Heart left ventricle (tissue), 16 donors: ENCODE results near the gene DIP2C. TPM values are rescaled to one million over a fixed set of nuclear protein-coding genes. Genes with fewer than 3 reads are reported as not detected.

ENCODE experiments used
- ATAC-seq, 4 donors: fragments of 200-7000 bp; cut with Tn5 transposase; one replicate each; pipeline ENCODE4 v1.9.1; 2020 to 2022; ENCODE audit warnings: moderate library complexity in 4 of 4, mild to moderate bottlenecking in 3 of 4, moderate number of reproducible peaks in 1 of 4
- DNase-seq, 5 donors: peaks; one replicate each; pipeline ENCODE4 v3.0.0-alpha.2; 2020
- H3K27ac ChIP-seq, 12 donors: fragments of 200-600 bp; sonication (generic) in 4 of 12; one replicate each; pipeline versions ENCODE4 v1.5.0 to v1.8.0; 2016 to 2022; ENCODE audit warnings: mild to moderate bottlenecking in 2 of 12
- H3K27me3 ChIP-seq, 9 donors: fragments of 200-600 bp; sonication (generic) in 2 of 9; one replicate each; pipeline versions ENCODE4 v1.5.1 to v1.8.0; 2016 to 2022; ENCODE audit warnings: mild to moderate bottlenecking in 3 of 9
- H3K36me3 ChIP-seq, 9 donors: fragments of 200-600 bp; sonication (generic) in 2 of 9; one replicate each; pipeline versions ENCODE4 v1.5.0 to v1.8.0; 2018 to 2022; ENCODE audit warnings: mild to moderate bottlenecking in 2 of 9
- H3K4me1 ChIP-seq, 12 donors: fragments of 200-600 bp; sonication (generic) in 4 of 12; one replicate each; pipeline versions ENCODE4 v1.5.0 to v1.8.0; 2016 to 2022; ENCODE audit warnings: mild to moderate bottlenecking in 3 of 12
- H3K4me3 ChIP-seq, 12 donors: fragments of 200-600 bp; sonication (generic) in 4 of 12; one replicate each; pipeline versions ENCODE4 v1.5.0 to v1.8.0; 2017 to 2022; ENCODE audit warnings: mild to moderate bottlenecking in 9 of 12, moderate library complexity in 4 of 12
- H3K9me3 ChIP-seq, 12 donors: fragments of 200-600 bp; sonication (generic) in 4 of 12; one replicate each; pipeline versions ENCODE4 v1.5.0 to v1.8.0; 2016 to 2022; ENCODE audit warnings: mild to moderate bottlenecking in 1 of 12
- CTCF ChIP-seq, 12 donors: fragments of 200-600 bp; sonication (generic) in 4 of 12; IDR thresholded peaks; one replicate each; pipeline versions ENCODE4 v1.5.0 to v1.8.0; 2018 to 2022; ENCODE audit warnings: antibody characterized with exemption in 12 of 12, mild to moderate bottlenecking in 5 of 12
- POLR2A ChIP-seq, 2 donors: fragments of 450-650 bp; IDR thresholded peaks; one replicate each; pipeline ENCODE4 v1.6.1; 2017; ENCODE audit warnings: antibody characterized with exemption in 2 of 2, mild to moderate bottlenecking in 2 of 2, moderate library complexity in 2 of 2
- WGBS, 4 donors: extraction: QIAGEN DNeasy Blood & Tissue Kit in 2 of 4; methylation state at CpG; one replicate each; pipeline versions ENCODE4 v1.1.5 to v1.1.7; 2013 to 2018; 5-methylcytosine and 5-hydroxymethylcytosine counted together
- intact Hi-C, 10 donors: fragments of 100-400 bp; cut with DNase I; formaldehyde crosslinking; loops; one replicate each; pipeline versions ENCODE4 v1.11.1 to v1.14.2; 2022
- polyA plus RNA-seq, 2 donors: library from polyadenylated mRNA; stranded (reverse); fragments of 200-250 nt; gene quantifications; one replicate each; pipeline ENCODE4 v1.2.3, GENCODE V29; 2013
- total RNA-seq, 9 donors: library from RNA; depleted of rRNA in 2 of 9; stranded (reverse); fragments of >200 nt in 2 of 9; fragmentation: NEBNext Ultra II Directional in 3 of 9; extraction: Animal tissue kit (Norgen Biotek cat#: 25700) in 3 of 9; gene quantifications; one replicate each; pipeline versions ENCODE4 v1.1.0 to v1.2.4, GENCODE V29; 2016 to 2023
- donor health status: ischemic (EF 13 %, LVEDD 7.1; RV severe dilation, severe dysfunction).
- donor health status: healthy with polysubstance abuse.
- donor health status: DM: no; HTN: yes; CAD: no.
- donor health status: DM: no; HTN: no; CAD: no.
- donor health status: ischemic (EF 25% LVEDD 6.9; RV normal size, moderate dysfunction).
- donor health status: ischemic (EF 25% LVEDD 5.7; RV mildly dilated, moderate dysfunction).
- donor health status: healthy.
- donor health status: DM: yes; HTN: yes; CAD: no.
- donor health status: ischemic (EF 35%, LVEDD 5.7; RV mildly dilated, moderate dysfunction).
- donor health status: nonischemic (EF 11% LVEDD 7.7; RV severe dilation, severe dysfunction).
- donor health status: DM: yes; HTN: yes; CAD: no.
- donor health status: PGD.
- donor health status: ischemic (EF 29% LVEDD 5.4; RV normal size, mild dysfunction).
- donor health status: nonischemic (EF 23%, LVEDD 6.1; RV moderate dilation, normal function).

DIP2C gene
- total and polyA plus RNA-seq, 11 donors: 7.4 to 43.1 (median 28.5) TPM

- intact Hi-C loops: loop anchor here in 2 of 10 donors (10.0 kb wide), 2 partner anchors 66 to 104 kb away; partner anchors contain the start of gene DIP2C (in 1 of the 2)
- peak overlapping the region in 5 of 12 donors; percentile 17 to 41 (median 28) for H3K27ac ChIP-seq
- H3K27me3 ChIP-seq: peaks cover 0 to 5% (median 0%) of the 10 kb centered on the region in 9 donors
- TF ChIP-seq CTCF (IDR thresholded peaks at IDR 0.05) (no peak), POLR2A (IDR thresholded peaks at IDR 0.05) (no peak)
- peak in 2 of 5 donors; percentile 47 to 61 for DNase-seq
- no peaks in the 10 kb centered on the region for H3K36me3 ChIP-seq
- H3K9me3 ChIP-seq: no peaks in the 10 kb centered on the region
- ATAC-seq: peak in 2 of 4 donors; percentile 35 to 36
- WGBS, 4 donors: 42 to 66% (median 57%) methylated on average over 22 of the region's 22 CpGs
- peaks cover 0 to 82% (median 45%) of the 10 kb centered on the region in 12 donors for H3K4me1 ChIP-seq
- H3K4me3 ChIP-seq: no peak overlapping the region
Measured at GRCh38 chr10:618229-618989, 71.1 kb downstream of the DIP2C start.

- Histone ChIP-seq H3K27ac (peak overlapping the region in 2 of 12 donors; percentile 28 to 38), H3K27me3 (peaks cover 0 to 5% (median 0%) of the 10 kb centered on the region in 9 donors), H3K9me3 (no peaks in the 10 kb centered on the region), H3K4me1 (peaks cover 0 to 82% (median 44%) of the 10 kb centered on the region in 12 donors), H3K36me3 (no peaks in the 10 kb centered on the region), H3K4me3 (no peak overlapping the region)
- DNase-seq (no peak), ATAC-seq (no peak)
- TF ChIP-seq POLR2A (IDR thresholded peaks at IDR 0.05): no peak
- TF ChIP-seq CTCF (IDR thresholded peaks at IDR 0.05): no peak
- intact Hi-C loops: loop anchor here in 2 of 10 donors (10.0 kb wide), 2 partner anchors 67 to 103 kb away; partner anchors contain the start of gene DIP2C (in 1 of the 2)
- 90 to 96% (median 95%) methylated on average over 7 to 10 of the region's 10 CpGs for WGBS, 4 donors
Measured at GRCh38 chr10:617471-617870, 72.0 kb downstream of the DIP2C start.

- Histone ChIP-seq H3K4me3 (no peak overlapping the region), H3K9me3 (no peaks in the 10 kb centered on the region), H3K4me1 (peaks cover 0 to 78% (median 44%) of the 10 kb centered on the region in 12 donors), H3K27ac (peak overlapping the region in 1 of 12 donors; percentile 70), H3K36me3 (no peaks in the 10 kb centered on the region), H3K27me3 (no peaks in the 10 kb centered on the region)
- intact Hi-C loops: loop anchor here in 2 of 10 donors (10.0 kb wide), 2 partner anchors 69 to 101 kb away; partner anchors contain the start of gene DIP2C (in 1 of the 2)
- ATAC-seq: no peak
- no peak for DNase-seq
- no peak for TF ChIP-seq CTCF (IDR thresholded peaks at IDR 0.05)
- TF ChIP-seq POLR2A (IDR thresholded peaks at IDR 0.05): no peak
- WGBS, 4 donors: 87 to 93% (median 92%) methylated on average over 13 of the region's 13 CpGs
Measured at GRCh38 chr10:615583-616152, 73.8 kb downstream of the DIP2C start.
